B cell (primary cell): Measurements from ENCODE around the gene CADM2.

ENCODE experiments used
- EZH2 ChIP-seq: IDR thresholded peaks from 2 replicates; pipeline ENCODE4 v1.6.1; 2012; ENCODE audit warnings: borderline replicate concordance, low read depth, mild to moderate bottlenecking, moderate library complexity, low read length; ENCODE audit not compliant: insufficient read depth, poor library complexity, severe bottlenecking
- TF ChIP-seq, protein P1 (sequence below): fragments of 200-600 bp; IDR thresholded peaks from one replicate; pipeline ENCODE4 v1.8.0; 2022; ENCODE audit warnings: antibody characterized with exemption, mild to moderate bottlenecking

- TF ChIP-seq, protein P1, sequence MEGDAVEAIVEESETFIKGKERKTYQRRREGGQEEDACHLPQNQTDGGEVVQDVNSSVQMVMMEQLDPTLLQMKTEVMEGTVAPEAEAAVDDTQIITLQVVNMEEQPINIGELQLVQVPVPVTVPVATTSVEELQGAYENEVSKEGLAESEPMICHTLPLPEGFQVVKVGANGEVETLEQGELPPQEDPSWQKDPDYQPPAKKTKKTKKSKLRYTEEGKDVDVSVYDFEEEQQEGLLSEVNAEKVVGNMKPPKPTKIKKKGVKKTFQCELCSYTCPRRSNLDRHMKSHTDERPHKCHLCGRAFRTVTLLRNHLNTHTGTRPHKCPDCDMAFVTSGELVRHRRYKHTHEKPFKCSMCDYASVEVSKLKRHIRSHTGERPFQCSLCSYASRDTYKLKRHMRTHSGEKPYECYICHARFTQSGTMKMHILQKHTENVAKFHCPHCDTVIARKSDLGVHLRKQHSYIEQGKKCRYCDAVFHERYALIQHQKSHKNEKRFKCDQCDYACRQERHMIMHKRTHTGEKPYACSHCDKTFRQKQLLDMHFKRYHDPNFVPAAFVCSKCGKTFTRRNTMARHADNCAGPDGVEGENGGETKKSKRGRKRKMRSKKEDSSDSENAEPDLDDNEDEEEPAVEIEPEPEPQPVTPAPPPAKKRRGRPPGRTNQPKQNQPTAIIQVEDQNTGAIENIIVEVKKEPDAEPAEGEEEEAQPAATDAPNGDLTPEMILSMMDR: no peak
- no peak for TF ChIP-seq EZH2
These were observed 751.7 kb downstream of the CADM2 start for GRCh38 chr3:85710490-85710889.
